Dedifferentiated amniotic fluid mesenchymal stem cell (primary cell): ENCODE measurements around the gene AGR3.
"Not testable (repeated sequence)": the region's sequence is repeated elsewhere in the genome, so short reads cannot be mapped to it uniquely, and the experiment has no call there.

Source experiments
- DNase-seq: peaks from one replicate; pipeline ENCODE4 v3.0.0-alpha.2; 2016; ENCODE audit errors: extremely low spot score

AGR3 gene

DNA sequence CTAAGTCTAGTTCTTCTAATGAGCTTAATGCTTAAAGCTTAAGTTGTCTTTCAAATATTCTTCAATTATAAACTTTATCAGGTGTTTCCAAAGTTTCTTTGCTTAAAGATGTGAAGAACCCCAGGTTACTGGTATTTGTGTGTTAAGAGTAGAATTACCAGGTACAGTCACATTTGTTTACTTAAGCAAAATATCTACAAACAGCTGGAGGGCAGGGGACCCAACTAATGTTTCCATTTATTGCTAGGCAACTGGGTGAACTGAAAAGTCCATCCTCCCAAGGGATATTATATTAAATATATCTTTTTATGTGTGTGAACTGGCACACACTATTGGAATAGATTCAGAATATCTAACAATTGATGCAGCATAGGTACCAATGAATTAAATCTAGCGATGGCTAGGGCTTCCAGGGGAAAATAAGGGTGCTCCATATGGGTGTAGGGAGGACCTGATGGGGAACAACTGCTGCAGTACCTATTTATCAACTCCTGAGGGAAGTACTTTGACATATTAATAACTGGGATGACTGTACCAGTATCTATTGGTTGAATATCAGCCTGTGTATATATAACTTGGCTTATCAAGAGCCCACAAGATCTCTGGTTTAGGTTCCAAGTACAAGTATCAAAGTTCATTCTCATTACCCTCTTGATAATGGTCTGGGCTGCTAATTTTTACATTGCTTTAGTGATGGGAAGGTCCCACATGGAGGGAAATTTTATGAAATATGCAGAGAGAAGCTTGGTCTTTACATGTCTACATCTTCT, 10.3 kb upstream of the AGR3 start:
- no peak for DNase-seq

DNA sequence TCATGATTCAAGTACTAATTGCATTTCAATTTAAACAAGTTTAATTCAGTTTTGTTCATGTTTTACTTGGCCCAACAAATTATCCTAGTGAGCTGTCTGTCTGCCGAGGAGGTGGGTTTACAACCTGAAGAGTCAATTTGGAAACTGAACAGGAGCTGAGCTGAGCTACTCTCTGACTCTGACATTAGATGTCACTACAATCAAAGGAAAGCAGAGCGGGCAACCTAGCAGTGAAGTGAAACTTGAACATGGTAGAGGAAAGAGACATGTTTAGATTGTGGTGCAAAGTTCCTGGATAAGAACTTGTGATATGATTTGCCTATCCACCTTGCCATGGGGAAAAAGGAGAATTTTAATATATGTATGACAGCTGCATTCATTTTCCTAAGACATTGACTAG, 9.6 kb upstream of the AGR3 start:
- peak; percentile 75 for DNase-seq

DNA sequence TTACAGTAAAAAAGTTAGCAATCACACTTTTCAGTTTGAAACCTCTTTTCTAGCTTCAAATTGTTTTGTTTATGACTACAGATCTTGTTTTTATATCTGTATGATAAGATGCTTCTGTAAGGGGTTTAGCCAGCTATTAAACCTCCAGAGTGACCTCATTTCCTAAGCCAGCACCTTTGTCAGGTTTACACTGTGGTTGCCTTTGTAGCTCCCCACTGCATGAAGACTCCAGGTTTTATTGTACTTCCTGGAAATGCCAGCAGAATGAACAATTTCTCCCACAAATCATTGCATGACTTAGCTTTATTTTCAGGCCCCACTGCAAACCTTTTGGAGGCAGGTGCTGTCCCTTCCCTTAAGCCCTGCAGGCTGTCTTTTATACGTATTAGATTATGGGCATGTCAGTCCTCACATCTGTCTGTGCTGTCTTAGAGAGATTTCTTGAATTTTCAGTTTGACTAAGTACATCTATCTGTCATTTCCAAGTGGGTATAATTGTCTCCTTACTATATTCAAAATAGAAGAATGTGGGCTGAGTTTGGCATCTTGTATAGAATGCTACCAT, 8.2 kb upstream of the AGR3 start:
- DNase-seq: no peak

GRCh38 chr7:16889305-16889704, 7.5 kb upstream of the AGR3 start:
- no peak for DNase-seq

DNA sequence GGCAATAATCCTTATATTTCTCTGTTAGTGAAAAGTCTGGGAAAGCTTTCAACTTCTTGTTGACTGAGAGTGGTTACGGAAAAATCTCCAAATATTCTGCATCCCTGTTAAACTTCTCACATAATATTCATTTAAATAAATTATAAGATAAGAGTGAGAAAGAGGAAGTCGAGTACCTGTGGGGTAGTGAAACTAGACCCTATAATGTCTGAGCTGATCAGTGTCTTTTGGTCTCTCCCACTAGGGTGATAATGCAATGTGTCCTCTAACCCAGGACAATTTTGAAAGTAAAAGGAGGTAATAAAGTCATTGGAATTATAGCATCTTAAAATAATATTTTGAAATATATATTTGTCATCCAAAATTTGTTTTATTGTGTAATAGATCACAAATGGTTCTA, 2.1 kb upstream of the AGR3 start:
- no peak for DNase-seq

- no peak for DNase-seq
These were observed 1.2 kb downstream of the AGR3 start for GRCh38 chr7:16880554-16880953.

- DNase-seq: no peak
These were observed 2.6 kb downstream of the AGR3 start for GRCh38 chr7:16879181-16879580.

DNA sequence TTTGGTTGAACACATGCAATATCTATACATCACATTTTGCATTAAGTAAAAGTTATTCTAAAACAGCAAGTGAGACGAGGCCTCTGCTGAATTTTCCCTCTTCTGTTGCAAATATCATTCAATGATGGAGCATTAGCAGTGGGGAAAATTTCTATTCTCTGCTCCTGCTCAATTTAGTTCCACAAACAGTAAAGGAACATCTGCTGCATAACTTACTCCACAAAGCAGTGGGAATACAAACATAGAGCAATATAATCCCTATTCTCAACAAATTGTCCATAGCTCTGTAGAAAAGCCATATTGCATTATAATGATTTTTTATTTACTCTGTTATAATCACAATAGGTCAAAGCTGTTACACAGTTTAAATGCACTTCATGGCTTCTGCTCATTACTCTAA, 5.9 kb downstream of the AGR3 start:
- no peak for DNase-seq

DNA sequence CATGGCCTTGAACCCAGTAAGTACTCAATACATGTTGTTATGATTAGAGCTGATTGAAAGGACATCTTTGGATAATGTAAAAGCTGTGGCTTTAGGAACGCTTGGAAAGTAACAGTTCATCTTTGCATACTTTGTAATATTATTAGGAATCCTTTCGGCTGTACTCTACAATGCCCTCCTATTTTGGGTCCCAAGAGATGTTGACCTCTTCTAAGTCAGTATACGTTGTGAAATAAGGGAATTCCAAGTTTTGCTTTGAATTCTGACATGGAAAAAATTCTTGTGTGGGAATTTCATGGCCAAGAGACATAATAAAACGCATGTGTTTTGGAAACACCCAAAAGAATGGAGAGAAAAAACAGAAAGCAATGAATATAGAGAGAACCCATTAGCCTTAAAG, 7.7 kb downstream of the AGR3 start:
- DNase-seq: no peak

DNA sequence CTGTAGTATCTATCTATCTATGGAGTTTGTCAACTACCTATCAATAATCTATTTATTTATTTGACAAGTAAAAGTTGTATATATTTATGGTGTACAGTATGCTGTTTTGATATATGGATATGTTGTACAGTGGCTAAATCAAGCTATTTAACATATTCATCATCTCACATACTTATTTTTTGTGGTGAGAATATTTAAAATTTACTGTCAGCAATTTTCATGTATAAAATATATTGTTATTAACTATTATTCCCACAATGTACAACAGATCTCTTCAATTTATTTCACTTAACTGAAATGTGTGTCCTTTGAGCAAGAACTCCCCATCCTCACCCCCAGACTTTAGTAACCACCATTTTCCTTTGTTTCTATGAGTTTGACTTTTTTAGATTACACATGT, 14.5 kb downstream of the AGR3 start:
- no peak for DNase-seq

DNA sequence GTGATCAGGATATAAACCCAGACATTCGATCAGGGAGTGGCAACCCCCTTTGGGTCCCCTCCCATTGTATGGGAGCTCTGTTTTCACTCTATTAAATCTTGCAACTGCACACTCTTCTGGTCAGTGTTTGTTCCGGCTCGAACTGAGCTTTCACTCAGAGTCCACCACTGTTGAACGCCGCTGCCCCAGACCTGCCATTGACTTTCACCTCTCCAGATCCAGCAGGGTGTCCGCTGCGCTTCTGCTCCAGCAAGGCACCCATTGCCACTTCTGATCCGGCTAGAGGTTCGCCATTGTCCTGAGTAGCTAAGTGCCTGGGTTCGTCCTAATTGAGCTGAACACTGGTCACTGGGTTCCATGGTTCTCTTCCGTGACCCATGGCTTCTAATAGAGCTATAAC, 28.6 kb downstream of the AGR3 start:
- not testable (repeated sequence) for DNase-seq

GRCh38 chr7:16851829-16852228, 30.0 kb downstream of the AGR3 start:
- no peak for DNase-seq

DNA sequence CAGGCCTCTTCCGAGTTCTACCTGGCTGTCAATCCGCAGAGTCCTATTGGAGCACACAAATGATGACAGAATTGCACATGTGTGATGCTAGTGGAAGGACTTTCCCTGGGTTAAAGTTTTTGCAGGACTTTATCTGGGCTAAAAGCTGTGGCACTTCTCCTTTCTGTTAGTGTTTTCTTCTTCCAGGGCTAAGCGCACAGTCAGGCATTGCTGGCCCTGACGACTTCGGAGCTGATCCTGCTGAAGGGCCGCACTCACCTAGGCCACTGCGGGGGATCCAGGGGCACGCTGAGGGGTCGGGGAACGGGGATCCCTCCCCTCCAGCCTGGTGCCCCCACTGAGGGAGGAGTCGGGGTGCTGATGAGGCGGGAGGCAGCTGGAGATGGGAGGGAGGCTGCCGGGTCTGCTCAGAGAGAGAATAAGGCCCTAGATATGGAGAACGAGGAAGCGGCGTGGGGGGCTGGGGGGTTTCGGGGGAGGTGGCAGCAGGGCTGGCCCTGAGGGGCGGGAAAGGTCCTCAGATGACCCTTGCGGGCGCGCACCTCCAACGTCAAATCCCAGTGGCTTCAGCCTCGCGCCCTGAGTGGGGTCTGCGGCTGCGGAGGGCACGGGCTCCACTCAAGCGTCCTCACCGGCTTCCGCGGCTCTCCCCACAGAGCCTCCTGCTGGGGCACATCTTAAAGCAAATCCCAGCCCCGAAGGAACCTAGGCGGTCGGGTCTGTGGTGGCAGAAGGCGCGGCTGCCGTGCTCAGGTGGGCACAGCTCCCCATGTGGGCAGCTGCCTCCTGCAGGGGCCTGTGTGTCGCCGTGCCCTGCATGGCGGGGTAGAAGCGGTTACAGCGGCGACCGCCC, 30.9 kb downstream of the AGR3 start:
- DNase-seq: no peak

- DNase-seq: no peak
These were observed 32.3 kb downstream of the AGR3 start for GRCh38 chr7:16849296-16850148.

GRCh38 chr7:16847381-16847860, 34.4 kb downstream of the AGR3 start:
- DNase-seq: peak; percentile 34

DNA sequence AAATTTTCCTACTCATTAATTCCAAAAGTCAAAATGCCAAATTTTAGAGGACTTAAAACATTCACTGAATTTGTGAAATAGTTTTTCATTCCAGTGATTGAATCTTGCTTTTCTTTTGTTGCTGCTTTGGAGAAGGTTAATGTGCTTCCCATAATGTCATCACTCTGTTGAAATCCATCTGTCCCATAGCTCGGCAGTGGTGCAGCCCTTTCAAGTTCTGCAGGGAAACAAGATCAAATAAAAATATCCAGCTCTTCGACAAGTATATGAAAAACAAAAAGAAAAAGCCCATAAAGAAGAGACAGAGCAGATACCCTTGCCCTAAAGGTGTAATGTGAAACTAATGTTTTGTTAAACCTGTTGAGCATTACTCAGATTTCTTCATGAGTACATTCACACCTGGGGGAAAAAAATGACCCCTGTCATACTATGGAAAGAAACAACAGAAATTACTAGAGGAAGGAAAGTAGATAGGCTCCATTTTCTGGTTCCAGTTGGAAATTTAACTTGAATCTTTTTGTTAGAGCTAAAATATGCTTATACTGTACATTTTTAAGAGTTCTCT, 35.1 kb downstream of the AGR3 start:
- DNase-seq: no peak

GRCh38 chr7:16845746-16846145, 36.0 kb downstream of the AGR3 start:
- no peak for DNase-seq

DNA sequence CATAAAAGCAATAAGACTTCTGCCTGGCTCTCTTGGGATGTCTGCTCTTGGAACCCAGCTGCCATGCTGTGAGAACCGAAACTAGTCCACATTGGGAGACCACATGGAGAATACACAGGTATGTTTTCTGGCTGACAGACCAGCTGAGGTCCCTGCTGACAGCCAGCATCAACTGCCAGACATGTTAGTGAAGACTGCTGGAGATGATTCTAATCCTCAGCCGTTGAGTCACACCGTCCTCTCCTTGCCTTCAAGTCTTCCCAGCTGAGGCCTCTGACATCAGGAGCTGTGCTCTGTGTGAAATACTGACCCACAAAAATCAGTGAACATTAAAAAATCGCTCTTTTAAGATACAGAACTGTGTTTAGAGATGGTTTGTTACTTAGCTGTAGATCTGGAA, 40.1 kb downstream of the AGR3 start:
- DNase-seq: no peak

DNA sequence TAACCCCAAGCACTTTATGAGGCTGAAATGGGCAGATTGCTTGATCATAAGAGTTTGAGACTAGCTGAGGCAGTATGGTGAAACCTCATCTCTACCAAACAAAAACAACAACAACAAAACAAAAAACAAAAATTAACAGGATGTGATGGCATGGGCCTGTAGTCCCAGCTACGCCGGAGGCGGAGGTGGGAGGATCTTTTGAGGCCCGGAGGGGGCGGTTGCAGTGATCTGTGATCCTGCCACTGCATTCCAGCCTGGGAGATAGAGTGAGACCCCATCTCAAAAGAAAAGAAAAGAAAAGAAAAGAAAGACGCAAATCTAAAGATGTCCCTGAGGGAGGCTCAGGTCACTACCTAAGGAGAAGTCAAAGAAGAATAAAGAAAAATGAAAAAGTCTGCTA, 41.7 kb downstream of the AGR3 start:
- DNase-seq: no peak

GRCh38 chr7:16839646-16840045, 42.1 kb downstream of the AGR3 start:
- DNase-seq: peak; percentile 55

GRCh38 chr7:16838891-16839290, 42.9 kb downstream of the AGR3 start:
- DNase-seq: no peak
